Activated CD4-positive, alpha-beta T cell treated with anti-CD3 and anti-CD28 coated beads, Interleukin-2, amount 50 U/mL, for 24 hours (primary cell): ENCODE results near the gene KIF3A.

Experiments used
- DNase-seq, 2 donors: peaks; one replicate each; pipeline ENCODE4 v3.0.0-alpha.2; 2020; ENCODE audit warnings: low read depth in 1 of 2, low spot score in 1 of 2

KIF3A gene

GRCh38 chr5:132771503-132771998 lies 34.2 kb upstream of the KIF3A start:
- no peak for DNase-seq

GRCh38 chr5:132770476-132771159 lies 33.3 kb upstream of the KIF3A start:
- DNase-seq, result no peak

- DNase-seq, result no peak
These were observed 31.1 kb upstream of the KIF3A start for GRCh38 chr5:132768485-132768868.

- no peak for DNase-seq
These were observed 29.8 kb upstream of the KIF3A start for GRCh38 chr5:132767150-132767549.

DNA sequence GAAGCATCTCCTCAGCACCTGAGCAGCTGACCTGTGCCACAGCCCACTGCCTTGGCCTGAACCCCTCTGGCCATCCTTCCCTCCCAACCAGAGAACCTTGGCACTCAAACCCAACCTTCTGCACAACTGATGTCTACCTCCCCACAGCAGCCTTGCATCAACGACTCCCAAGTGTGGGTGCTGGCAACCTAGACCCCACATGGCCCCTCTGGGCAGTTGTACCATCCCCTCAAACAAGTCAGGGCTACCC lies 29.4 kb upstream of the KIF3A start:
- no peak for DNase-seq

GRCh38 chr5:132766020-132766805 lies 28.9 kb upstream of the KIF3A start:
- no peak for DNase-seq

DNA sequence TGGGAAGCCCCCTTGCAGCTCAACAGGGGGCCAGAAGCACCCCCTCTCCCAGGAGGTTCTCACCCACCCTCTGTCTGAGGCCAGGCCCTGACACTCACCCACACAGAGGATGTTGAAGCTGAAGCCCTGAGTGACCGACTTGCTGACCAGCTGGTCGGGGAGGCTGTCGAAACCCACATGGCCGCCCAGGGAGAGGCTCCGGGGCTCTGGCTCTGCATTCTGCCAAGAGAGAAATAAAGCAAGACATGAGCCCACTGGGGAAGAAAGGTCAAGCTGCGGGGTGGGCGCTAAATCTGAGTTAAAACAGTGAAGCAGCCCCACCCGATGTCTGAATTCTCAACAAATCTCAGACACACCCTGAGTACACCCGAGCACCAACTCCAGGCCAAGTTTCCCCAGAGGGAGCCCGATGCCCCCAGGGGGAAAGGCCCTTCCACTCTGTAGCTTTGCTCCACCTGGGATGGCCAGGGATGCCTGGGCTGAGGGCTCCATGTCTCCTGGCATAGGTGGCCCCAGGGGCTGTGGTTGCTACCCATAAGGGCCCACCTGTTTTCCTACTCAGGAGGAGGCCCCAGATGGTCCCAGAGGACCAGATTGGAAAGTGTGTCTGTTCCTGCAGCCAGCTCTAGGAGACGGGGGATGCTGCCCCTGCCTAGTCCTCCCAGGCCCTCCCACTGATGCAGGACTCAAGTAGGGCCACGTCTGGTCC lies 28.1 kb upstream of the KIF3A start:
- no peak for DNase-seq

GRCh38 chr5:132764671-132765238 lies 27.4 kb upstream of the KIF3A start:
- no peak for DNase-seq

DNA sequence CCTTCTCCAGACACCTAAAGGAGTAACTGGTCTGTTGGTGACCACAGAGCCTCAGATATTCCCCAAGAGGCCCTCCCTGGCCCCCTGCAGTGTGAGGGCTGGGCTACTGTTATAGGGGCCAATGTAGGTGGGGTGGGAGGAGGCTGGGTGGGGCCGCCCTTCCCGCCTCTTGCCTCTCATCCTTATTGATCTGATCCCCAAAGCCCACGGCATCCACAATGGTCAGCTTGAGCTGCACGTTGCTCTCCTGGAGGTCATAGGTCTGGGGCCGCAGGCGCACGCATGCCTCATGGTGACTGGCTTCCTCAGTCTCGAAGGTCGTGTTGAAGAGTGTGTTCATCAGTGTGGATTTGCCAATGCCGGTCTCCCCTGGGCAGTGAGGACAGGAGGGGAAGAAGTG lies 26.7 kb upstream of the KIF3A start:
- DNase-seq, result no peak

- no peak for DNase-seq
These were observed 26.1 kb upstream of the KIF3A start for GRCh38 chr5:132763181-132764036.

DNA sequence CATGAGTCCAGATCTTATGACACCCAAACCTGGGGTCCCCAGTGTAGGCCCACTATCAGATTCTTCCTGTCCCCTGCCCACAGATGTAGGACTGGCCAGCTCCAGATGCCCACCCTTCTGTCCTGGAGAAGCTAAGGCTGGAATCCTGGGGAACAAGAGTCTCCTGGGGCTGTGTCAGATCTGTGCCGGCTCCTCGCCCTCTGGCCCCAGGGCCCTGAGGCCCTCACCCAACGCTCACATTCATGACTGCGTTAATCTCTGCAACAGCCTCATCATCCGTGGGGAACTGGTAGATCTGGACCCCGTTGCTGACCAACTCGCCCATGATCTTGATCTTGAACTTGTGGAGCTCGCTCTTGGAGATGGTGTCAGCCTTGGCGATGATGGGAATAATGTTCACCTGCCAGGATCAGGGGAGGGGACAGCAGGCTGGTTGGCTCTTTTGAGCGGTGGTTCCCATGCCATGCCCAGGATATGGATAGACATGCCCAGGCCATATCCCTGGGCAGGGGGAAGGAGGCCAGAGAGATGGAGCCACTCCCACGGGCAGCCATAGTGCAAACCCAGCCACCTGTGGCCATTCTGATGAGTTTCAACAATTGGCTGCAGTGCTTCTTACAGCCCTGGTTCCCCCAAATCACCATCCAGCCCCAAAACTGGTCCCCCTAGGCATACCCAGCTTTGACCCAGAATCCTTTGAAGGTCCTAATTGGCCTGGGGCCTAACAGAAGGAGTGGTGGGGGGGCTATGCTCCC lies 25.1 kb upstream of the KIF3A start:
- no peak for DNase-seq

DNA sequence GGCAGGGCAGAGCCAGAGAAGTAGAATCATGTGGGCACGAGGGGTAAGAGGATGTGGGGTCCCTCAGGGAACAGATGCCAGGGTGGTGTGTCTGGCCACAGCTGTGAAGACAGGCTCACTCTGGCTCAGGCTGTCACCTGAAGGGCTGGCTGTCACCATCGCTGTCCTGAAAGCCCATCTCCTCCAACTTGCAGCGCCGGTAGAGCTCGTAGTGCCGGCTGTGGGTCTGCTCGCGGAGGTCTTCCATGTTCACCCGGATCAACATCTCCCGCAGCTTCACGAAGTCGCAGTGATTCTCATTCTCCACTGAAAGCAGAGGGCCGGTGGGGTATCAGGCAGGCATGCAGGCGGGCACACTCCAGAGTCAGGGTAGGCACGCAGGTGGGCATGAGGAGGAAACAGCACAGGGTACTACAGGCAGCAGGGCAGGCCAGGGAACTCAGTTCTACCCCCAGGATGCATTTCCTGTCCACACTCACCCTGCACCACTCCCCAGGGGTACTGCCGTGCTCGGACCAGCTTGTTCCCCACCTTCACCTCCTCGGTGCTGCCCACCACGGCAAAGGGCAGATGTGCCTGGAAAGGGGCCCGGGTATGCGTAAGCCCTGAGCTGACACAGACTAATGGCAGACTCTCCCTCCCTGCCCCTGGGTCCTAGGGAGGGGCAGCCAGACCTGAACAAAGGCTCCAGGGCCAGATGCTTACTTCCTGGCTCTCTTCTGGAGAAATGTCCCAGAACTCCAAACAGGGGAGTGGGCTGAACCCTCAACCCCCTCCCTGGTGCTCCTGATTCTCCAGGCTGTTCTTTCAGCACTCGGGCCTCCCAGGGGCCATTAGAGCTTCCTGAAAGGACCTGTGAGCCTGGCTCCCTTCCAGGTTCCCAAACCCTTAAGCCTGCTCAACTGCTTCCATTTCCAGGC lies 24.2 kb upstream of the KIF3A start:
- no peak for DNase-seq

DNA sequence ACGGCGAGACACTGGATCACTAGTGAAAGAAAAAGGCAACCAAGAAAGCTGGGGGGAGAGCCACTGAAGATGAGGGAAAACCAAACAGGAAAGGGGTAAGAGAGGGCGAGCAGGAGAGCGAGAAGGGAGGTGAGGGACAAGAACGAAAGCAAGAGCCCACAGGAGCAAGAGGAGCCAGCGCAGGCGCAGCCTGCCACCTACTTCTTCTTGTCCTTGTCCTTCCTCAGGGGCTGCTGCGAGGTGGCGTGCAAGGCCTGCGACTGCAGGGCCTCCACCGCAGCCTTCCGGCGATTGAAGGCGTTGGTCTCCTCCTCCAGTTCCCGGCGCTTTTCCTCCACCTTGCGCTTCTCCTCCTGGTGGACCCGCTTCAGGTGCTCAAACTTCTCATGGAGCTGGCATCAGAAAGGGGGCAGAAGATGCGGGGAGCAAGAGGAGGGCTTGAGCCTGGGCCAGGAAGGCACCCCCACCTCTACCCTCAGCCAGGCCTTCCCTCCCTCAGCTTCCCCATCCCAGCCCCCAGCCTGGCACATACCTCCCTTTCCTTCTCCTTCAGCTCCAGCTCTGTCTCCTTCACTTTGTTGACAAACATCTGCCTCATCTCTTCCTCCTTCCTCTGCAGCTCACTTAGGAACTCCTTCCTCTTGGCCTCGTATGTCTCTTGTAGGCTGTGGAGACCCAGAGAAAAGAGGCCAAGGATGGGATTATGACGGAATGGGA lies 23.4 kb upstream of the KIF3A start:
- no peak for DNase-seq

GRCh38 chr5:132760049-132760420 lies 22.7 kb upstream of the KIF3A start:
- DNase-seq, result no peak

DNA sequence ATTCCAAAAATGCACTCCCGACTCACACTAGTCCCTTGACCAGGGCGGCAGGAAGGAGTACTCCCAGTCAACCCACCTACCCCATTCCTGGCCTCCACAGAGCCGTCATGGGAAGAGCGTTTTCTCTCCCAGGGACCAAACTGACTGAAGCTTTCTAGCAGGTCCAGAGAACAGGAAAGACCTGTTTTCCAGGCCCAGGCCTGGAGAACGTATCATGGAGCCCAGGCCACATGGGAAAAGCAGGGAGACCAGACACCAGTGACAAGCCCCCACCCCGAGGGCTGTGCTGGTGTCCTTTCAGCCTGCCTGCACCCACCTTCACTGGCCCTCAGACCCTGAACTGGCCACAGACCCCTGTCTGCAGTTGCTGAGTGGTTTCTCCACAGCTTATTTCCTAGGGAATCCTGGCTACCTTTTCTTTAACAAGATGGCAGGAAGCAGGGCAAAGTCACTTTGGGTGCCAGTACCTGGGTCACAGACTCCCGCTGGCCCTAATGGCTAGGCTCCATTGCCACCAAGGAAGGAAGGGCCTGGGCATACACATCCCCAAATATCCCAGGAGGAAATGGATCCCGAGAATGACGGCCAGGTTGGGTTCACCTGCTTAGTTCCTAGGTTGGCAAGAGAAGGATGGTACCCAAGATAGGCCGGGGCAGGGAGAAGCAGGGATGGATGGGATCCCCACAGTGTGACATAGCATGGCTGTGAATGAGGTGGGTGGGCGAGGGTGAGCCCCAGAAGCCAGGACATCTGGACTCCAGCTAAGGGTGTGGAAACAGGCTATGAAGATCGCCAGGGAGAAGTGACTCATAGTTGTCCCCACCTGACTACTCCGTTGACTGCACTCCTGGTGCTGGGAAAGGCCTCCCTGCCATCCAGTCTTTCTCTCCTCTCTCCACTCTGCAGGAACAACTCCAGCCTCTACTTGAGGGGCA lies 22.0 kb upstream of the KIF3A start:
- DNase-seq, result no peak

- no peak for DNase-seq
These were observed 21.1 kb upstream of the KIF3A start for GRCh38 chr5:132758451-132758850.

DNA sequence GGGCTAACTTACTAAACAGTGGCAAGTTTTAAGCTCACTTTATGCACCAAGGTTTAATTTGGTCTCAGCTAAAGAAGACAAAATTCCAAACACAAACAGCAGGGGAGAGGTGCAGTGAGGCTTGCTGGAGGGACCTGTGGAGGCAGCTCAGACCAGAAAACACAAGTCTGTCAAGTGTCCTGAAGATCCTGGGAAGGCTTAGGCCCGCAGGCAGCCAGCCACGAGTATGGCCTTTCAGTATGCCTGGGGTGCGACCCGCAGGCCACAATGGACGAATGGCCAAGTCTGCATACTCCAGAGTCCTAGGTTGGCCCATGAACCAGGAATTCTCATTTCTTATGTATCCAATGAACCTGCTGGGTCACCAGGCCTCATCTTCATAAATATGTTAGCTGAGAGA lies 19.2 kb upstream of the KIF3A start:
- no peak for DNase-seq

- no peak for DNase-seq
These were observed 17.6 kb upstream of the KIF3A start for GRCh38 chr5:132754947-132755346.
